ENCODE data around the gene BUD31. TPM values are rescaled to one million over a fixed set of nuclear protein-coding genes. Genes with fewer than 3 reads are reported as not detected.

BUD31 gene
- total RNA-seq, 1 experiment from 2014 or later, result 199 TPM

DNA sequence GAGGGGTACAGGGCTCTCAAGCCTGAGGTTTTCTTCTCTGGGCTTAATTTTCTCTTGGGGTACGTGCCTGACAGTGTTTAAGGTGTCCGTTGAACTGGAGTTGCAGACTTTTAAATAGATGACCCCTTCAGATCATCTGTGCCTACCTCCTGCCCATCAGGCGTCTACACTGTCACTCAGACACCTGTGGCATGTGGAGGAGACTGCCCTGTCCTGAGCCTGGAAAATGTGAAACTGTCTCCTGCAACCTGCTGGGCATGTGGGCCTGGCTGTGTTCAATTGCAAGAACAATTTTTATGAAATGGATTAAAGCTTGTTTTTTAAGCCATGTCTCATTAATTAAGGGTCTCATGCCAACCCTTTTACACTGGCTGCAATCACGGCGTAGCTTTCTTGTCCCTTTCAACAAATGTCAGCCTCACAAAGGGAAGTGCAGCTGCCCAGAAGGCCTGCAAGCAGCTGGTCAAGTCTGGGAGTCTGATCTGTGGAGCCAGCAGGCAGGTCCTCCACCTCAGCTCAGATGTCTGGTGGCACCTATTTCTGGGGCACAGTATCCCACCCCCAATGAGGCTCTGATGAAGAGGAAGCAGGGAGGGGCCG, 48.4 kb downstream of the BUD31 start:
- Histone ChIP-seq H3K9me3 (no peaks in the 10 kb centered on the region), H3K27me3 (replicated peaks; ENCODE audit: control insufficient read depth, insufficient read depth, low read length) (no peaks in the 10 kb centered on the region), H3K36me3 (ENCODE audit: control insufficient read depth, insufficient read depth, low read length) (peaks cover 12% of the 10 kb centered on the region), H3K4me1 (no peaks in the 10 kb centered on the region), H3K4me3 (ENCODE audit: low read depth, low read length) (no peak overlapping the region)
- Mint-ChIP-seq H3K27me3 (ENCODE audit: insufficient read depth, unreplicated experiment) (no peaks in the 10 kb centered on the region), H3K4me1 (ENCODE audit: low read depth, unreplicated experiment) (peaks cover 22% of the 10 kb centered on the region), H3K4me3 (ENCODE audit: unreplicated experiment) (no peak overlapping the region), H3K27ac (ENCODE audit: unreplicated experiment) (peak overlapping the region; percentile 48), H3K9me3 (ENCODE audit: unreplicated experiment) (no peaks in the 10 kb centered on the region), H3K36me3 (ENCODE audit: insufficient read depth, unreplicated experiment) (peaks cover 100% of the 10 kb centered on the region)
- no TSS peak for BruUV-seq (replicated peaks)
- ChIA-PET CTCF (no interaction called here), POLR2A (no interaction called here)
- intact Hi-C loops (cut with micrococcal nuclease; ENCODE audit: unreplicated experiment), result no loop called here
- no peak for DNase-seq
- TF ChIP-seq, protein P1, sequence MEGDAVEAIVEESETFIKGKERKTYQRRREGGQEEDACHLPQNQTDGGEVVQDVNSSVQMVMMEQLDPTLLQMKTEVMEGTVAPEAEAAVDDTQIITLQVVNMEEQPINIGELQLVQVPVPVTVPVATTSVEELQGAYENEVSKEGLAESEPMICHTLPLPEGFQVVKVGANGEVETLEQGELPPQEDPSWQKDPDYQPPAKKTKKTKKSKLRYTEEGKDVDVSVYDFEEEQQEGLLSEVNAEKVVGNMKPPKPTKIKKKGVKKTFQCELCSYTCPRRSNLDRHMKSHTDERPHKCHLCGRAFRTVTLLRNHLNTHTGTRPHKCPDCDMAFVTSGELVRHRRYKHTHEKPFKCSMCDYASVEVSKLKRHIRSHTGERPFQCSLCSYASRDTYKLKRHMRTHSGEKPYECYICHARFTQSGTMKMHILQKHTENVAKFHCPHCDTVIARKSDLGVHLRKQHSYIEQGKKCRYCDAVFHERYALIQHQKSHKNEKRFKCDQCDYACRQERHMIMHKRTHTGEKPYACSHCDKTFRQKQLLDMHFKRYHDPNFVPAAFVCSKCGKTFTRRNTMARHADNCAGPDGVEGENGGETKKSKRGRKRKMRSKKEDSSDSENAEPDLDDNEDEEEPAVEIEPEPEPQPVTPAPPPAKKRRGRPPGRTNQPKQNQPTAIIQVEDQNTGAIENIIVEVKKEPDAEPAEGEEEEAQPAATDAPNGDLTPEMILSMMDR (IDR thresholded peaks at IDR 0.05; ENCODE audit: insufficient read depth in 1 of 2, low read depth in 1 of 2, low read length in 1 of 2, severe bottlenecking in 1 of 2, unreplicated experiment in 1 of 2), result no peak

DNA sequence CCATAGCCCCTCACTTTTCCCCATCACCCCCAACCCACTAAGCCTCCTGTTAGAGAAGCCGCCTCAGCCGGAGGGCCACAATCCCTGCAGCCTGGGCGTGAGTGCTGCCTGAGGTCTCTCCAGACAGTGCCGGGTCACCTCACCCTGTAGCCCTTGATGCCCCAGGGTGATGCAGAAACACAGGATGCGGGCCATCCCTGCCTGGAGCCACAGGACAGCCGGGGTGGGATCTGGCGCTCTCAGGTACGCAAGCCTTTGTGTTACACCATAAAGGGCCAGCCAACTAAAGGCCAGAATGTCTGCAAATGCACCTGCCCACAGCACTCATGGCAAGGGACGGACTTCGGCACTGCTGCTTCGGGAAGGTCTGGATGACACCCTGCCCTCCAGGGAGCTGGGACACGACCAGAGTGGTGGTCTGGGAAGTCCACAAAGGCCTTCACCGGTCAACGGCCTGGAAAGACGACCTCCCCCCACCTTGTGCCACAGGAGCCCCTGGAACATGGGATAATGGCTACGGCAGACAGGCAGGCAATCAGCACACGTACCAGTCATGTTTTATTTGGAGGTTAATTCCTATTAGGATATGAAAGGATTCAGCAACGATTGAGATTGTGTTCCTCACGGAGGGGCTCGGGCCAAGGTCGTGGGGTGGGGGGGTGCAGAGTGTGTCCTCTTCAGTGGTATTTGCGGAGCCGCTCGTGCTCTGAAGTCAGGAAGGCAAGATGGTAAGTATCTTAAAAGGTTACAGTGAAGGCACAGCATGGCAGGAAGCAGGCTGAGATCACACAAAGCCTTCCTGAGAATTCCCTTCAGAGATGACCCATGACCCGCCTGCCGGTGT, 49.1 kb downstream of the BUD31 start:
- ChIA-PET CTCF (no interaction called here), POLR2A (interaction anchor here (0.6 kb wide), 1 partner anchor 42 kb away, joined by 4 read pairs; the partner anchor contains the start of gene ZNF394)
- Mint-ChIP-seq H3K4me1 (ENCODE audit: low read depth, unreplicated experiment) (peaks cover 22% of the 10 kb centered on the region), H3K27ac (ENCODE audit: unreplicated experiment) (peak overlapping the region; percentile 31), H3K9me3 (ENCODE audit: unreplicated experiment) (no peaks in the 10 kb centered on the region), H3K4me3 (ENCODE audit: unreplicated experiment) (no peak overlapping the region), H3K36me3 (ENCODE audit: insufficient read depth, unreplicated experiment) (peaks cover 100% of the 10 kb centered on the region), H3K27me3 (ENCODE audit: insufficient read depth, unreplicated experiment) (no peaks in the 10 kb centered on the region)
- BruUV-seq (replicated peaks), result no TSS peak
- Histone ChIP-seq H3K4me3 (ENCODE audit: low read depth, low read length) (no peak overlapping the region), H3K9me3 (no peaks in the 10 kb centered on the region), H3K27me3 (replicated peaks; ENCODE audit: control insufficient read depth, insufficient read depth, low read length) (no peaks in the 10 kb centered on the region), H3K4me1 (no peaks in the 10 kb centered on the region), H3K36me3 (ENCODE audit: control insufficient read depth, insufficient read depth, low read length) (peaks cover 10% of the 10 kb centered on the region)
- DNase-seq, result no peak
- intact Hi-C loops (cut with micrococcal nuclease; ENCODE audit: unreplicated experiment), result no loop called here
- TF ChIP-seq, protein P1 (IDR thresholded peaks at IDR 0.05; ENCODE audit: insufficient read depth in 1 of 2, low read depth in 1 of 2, low read length in 1 of 2, severe bottlenecking in 1 of 2, unreplicated experiment in 1 of 2), result no peak

DNA sequence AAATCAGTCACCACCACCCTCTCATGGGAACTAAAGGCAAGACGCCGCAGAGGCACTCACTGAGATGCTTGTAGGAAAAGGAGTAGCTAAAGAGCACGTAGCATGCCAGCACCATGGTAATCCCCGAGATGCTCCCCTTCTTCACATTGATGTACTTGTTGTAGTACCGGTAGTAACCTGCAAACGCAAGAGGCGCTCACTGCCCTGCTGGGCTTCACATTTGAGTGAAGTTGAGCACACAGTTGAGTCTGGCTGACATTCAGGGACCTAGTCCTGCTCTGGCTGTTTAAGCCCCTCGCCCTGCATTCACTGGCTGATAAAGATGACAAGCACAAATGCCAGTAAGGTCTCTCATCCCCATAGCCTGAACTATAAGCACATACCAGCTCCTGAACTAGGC, 50.3 kb downstream of the BUD31 start:
- peak; percentile 49 to 59 for DNase-seq
- H3K36me3 ChIP-seq (ENCODE audit: control insufficient read depth, insufficient read depth, low read length), result peaks cover 7% of the 10 kb centered on the region
- peak overlapping the region; percentile 51 for H3K27ac Mint-ChIP-seq (ENCODE audit: unreplicated experiment)
- intact Hi-C loops (cut with micrococcal nuclease; ENCODE audit: unreplicated experiment), result no loop called here
- H3K36me3 Mint-ChIP-seq (ENCODE audit: insufficient read depth, unreplicated experiment), result peaks cover 98% of the 10 kb centered on the region
- H3K4me1 ChIP-seq, result no peaks in the 10 kb centered on the region
- H3K4me3 Mint-ChIP-seq (ENCODE audit: unreplicated experiment), result no peak overlapping the region
- BruUV-seq (replicated peaks), result no TSS peak
- H3K9me3 ChIP-seq, result no peaks in the 10 kb centered on the region
- CTCF ChIA-PET, result no interaction called here
- TF ChIP-seq, protein P1 (IDR thresholded peaks at IDR 0.05; ENCODE audit: insufficient read depth in 1 of 2, low read depth in 1 of 2, low read length in 1 of 2, severe bottlenecking in 1 of 2, unreplicated experiment in 1 of 2), result peak; percentile 37 to 43
- H3K4me1 Mint-ChIP-seq (ENCODE audit: low read depth, unreplicated experiment), result peaks cover 16% of the 10 kb centered on the region
- H3K27me3 ChIP-seq (replicated peaks; ENCODE audit: control insufficient read depth, insufficient read depth, low read length), result no peaks in the 10 kb centered on the region
- no peaks in the 10 kb centered on the region for H3K9me3 Mint-ChIP-seq (ENCODE audit: unreplicated experiment)
- no peaks in the 10 kb centered on the region for H3K27me3 Mint-ChIP-seq (ENCODE audit: insufficient read depth, unreplicated experiment)
- H3K4me3 ChIP-seq (ENCODE audit: low read depth, low read length), result no peak overlapping the region
- POLR2A ChIA-PET, result no interaction called here
